B cell (primary cell): ENCODE results near the gene DHRS4. TPM values are rescaled to one million over a fixed set of nuclear protein-coding genes. Genes with fewer than 3 reads are reported as not detected.

Source experiments
- ATAC-seq: fragments of 200-7000 bp; cut with Tn5 transposase; one replicate; pipeline ENCODE4 v1.10.0; 2021; ENCODE audit warnings: low read depth, mild to moderate bottlenecking, moderate number of reproducible peaks, moderate library complexity
- CTCF ChIA-PET: fragments of 350-600 bp; sonication (Branson Sonifier 250); formaldehyde crosslinking; loops from one replicate; lab custom pipeline; 2021; ENCODE audit warnings: antibody characterized with exemption, inconsistent platforms; lab: Charles Lee
- POLR2A ChIA-PET: fragments of 350-600 bp; sonication (Branson Sonifier 250); formaldehyde crosslinking; loops from one replicate; lab custom pipeline; 2021; ENCODE audit warnings: antibody characterized with exemption; lab: Charles Lee
- DNase-seq: peaks from one replicate; pipeline ENCODE4 v3.0.0; 2013
- H2AFZ ChIP-seq: 2 replicates; pipeline ENCODE4 v1.6.1; 2012; ENCODE audit warnings: mild to moderate bottlenecking, low read depth, low read length; ENCODE audit not compliant: insufficient read depth, poor library complexity, severe bottlenecking
- H3K27ac ChIP-seq, 2 donors: 1 replicate in 1 of 2; 2 replicates in 1 of 2; pipeline ENCODE4 v1.5.1; 2012 to 2013; ENCODE audit warnings: low read length in 2 of 2, mild to moderate bottlenecking in 2 of 2, moderate library complexity in 1 of 2
- H3K27me3 ChIP-seq, 4 experiments: fragments of 200-600 bp in 1 of 4; sonication (generic) in 1 of 4; replicated peaks in 1 of 4; 1 replicate in 2 of 4; 2 replicates in 2 of 4; pipeline versions ENCODE4 v1.6.1 to v1.7.0; 2013 to 2016; ENCODE audit warnings: low read length in 3 of 4, mild to moderate bottlenecking in 2 of 4, mixed read lengths in 1 of 4, moderate library complexity in 1 of 4; ENCODE audit not compliant: insufficient read depth in 4 of 4, control insufficient read depth in 3 of 4; ENCODE audit errors: control extremely low read depth in 1 of 4
- H3K36me3 ChIP-seq, 2 experiments: replicated peaks in 1 of 2; 1 replicate in 1 of 2; 2 replicates in 1 of 2; pipeline versions ENCODE4 v1.6.1 to v1.7.1; 2013; ENCODE audit warnings: low read length in 1 of 2; ENCODE audit not compliant: insufficient read depth in 2 of 2, control insufficient read depth in 1 of 2; ENCODE audit errors: control extremely low read depth in 1 of 2, extremely low read depth in 1 of 2
- H3K4me1 ChIP-seq, 2 donors: fragments of 200-600 bp in 1 of 2; sonication (generic) in 1 of 2; 1 replicate in 1 of 2; 2 replicates in 1 of 2; pipeline versions ENCODE4 v1.5.1 to v1.6.1; 2013 to 2017; ENCODE audit warnings: low read length in 2 of 2; ENCODE audit not compliant: control insufficient read depth in 2 of 2, insufficient read depth in 2 of 2
- H3K4me2 ChIP-seq: replicated peaks from 2 replicates; pipeline ENCODE3; 2012; ENCODE audit warnings: mild to moderate bottlenecking, low read depth, low read length; ENCODE audit not compliant: poor library complexity, severe bottlenecking
- H3K4me3 ChIP-seq, 5 experiments: fragments of 200-600 bp in 1 of 5; sonication (generic) in 1 of 5; 1 replicate in 3 of 5; 2 replicates in 2 of 5; pipeline versions ENCODE4 v1.5.1 to v1.7.0; 2011 to 2016; ENCODE audit warnings: low read length in 4 of 5, mild to moderate bottlenecking in 4 of 5, low read depth in 2 of 5, control low read depth in 1 of 5, moderate library complexity in 1 of 5; ENCODE audit not compliant: insufficient read depth in 1 of 5; ENCODE audit errors: control extremely low read depth in 1 of 5, extremely low read depth in 1 of 5
- H3K79me2 ChIP-seq: fragments of 200-600 bp; sonication (generic); one replicate; pipeline ENCODE4 v1.6.0; 2016; ENCODE audit warnings: low read length; ENCODE audit not compliant: control insufficient read depth, insufficient read depth
- H3K9ac ChIP-seq: fragments of 200-600 bp; sonication (generic); 2 replicates; pipeline ENCODE4 v1.6.1; 2017; ENCODE audit warnings: mild to moderate bottlenecking, low read length, moderate library complexity
- H3K9me3 ChIP-seq, 3 donors: one replicate each; pipeline versions ENCODE4 v1.6.1 to v1.7.1; 2013; ENCODE audit warnings: low read length in 2 of 3; ENCODE audit not compliant: control insufficient read depth in 2 of 3, insufficient read depth in 1 of 3; ENCODE audit errors: control extremely low read depth in 1 of 3
- H4K20me1 ChIP-seq: 2 replicates; pipeline ENCODE4 v1.6.0; 2012; ENCODE audit warnings: mild to moderate bottlenecking, low read length; ENCODE audit not compliant: insufficient read depth, control insufficient read depth, poor library complexity, severe bottlenecking
- H3K27ac Mint-ChIP-seq: one replicate; pipeline ENCODE4 v1.8.0; 2021; ENCODE audit warnings: mixed read lengths
- H3K27me3 Mint-ChIP-seq: one replicate; pipeline ENCODE4 v1.8.0; 2021; ENCODE audit warnings: mixed read lengths
- H3K4me1 Mint-ChIP-seq: one replicate; pipeline ENCODE4 v1.8.0; 2021; ENCODE audit warnings: mixed read lengths
- H3K4me3 Mint-ChIP-seq: one replicate; pipeline ENCODE4 v1.8.0; 2021; ENCODE audit warnings: mixed read lengths
- H3K9me3 Mint-ChIP-seq: one replicate; pipeline ENCODE4 v1.8.0; 2022; ENCODE audit warnings: mixed read lengths; ENCODE audit not compliant: insufficient read depth
- EZH2 ChIP-seq: IDR thresholded peaks from 2 replicates; pipeline ENCODE4 v1.6.1; 2012; ENCODE audit warnings: borderline replicate concordance, low read depth, mild to moderate bottlenecking, moderate library complexity, low read length; ENCODE audit not compliant: insufficient read depth, poor library complexity, severe bottlenecking
- WGBS: methylation state at CpG from one replicate; pipeline ENCODE4 v1.1.5; 2013; ENCODE audit warnings: missing lambda C conversion rate; ENCODE audit not compliant: insufficient coverage; 5-methylcytosine and 5-hydroxymethylcytosine counted together
- intact Hi-C: fragments of 100-400 bp; cut with micrococcal nuclease; formaldehyde crosslinking; loops from one replicate; pipeline ENCODE4 v1.10.0; 2022
- polyA plus RNA-seq: library from polyadenylated mRNA; depleted of rRNA; stranded (reverse); fragments of >200 nt; gene quantifications from 2 replicates; pipeline ENCODE4 v1.2.3, GENCODE V29; 2012
- total RNA-seq, 2 donors: library from RNA; stranded (reverse); fragments of 120-200 nt in 1 of 2; gene quantifications; 1 replicate in 1 of 2; 2 replicates in 1 of 2; pipeline versions ENCODE4 v1.2.3 to v1.2.4, GENCODE V29; 2013 to 2022
- TF ChIP-seq, protein P1 (sequence below): fragments of 200-600 bp; IDR thresholded peaks from one replicate; pipeline ENCODE4 v1.8.0; 2022; ENCODE audit warnings: antibody characterized with exemption, mild to moderate bottlenecking

The DHRS4 gene
- total and polyA plus RNA-seq, 2 donors (not counting 1 experiment from before 2014, with no cell fraction given): 15.6 to 16.2 TPM

DNA sequence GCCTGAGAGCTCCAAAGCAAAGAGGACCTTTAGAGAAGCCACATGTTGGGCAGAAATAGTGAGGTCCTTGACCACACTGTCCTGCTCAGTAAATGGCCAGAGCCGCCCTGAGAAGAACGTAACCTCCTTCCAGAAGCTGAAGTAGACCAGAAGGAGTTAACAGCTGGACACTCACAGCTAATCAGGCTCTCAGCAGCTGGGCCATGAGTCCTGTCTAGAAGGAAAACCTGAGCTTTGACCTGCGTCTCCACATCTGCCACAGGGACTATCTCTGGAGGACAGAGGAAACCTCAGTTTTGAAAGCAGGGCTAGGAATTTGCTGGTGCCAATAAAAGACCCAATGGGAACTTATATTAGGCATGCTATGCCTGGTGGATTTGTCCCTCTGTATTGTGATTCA is 12.3 kb upstream of the DHRS4 start:
- no peak for DNase-seq
- whole genome bisulfite sequencing: 67% methylated on average over 3 of the region's 3 CpGs
- ChIA-PET CTCF (interaction anchor here (1.5 kb wide), 1 partner anchor 12 kb away, joined by 3 read pairs; no protein-coding TSS in a partner anchor), POLR2A (no interaction called here)
- H3K27me3 Mint-ChIP-seq: no peaks in the 10 kb centered on the region
- no peak overlapping the region for H3K4me3 Mint-ChIP-seq
- no peak overlapping the region for H3K4me2 ChIP-seq
- H3K4me3 ChIP-seq: no peak overlapping the region
- no peak overlapping the region for H3K9ac ChIP-seq
- H3K36me3 ChIP-seq: peaks cover 0 to 8% of the 10 kb centered on the region in 2 experiments
- H3K27ac ChIP-seq: no peak overlapping the region
- no peaks in the 10 kb centered on the region for H3K27me3 ChIP-seq
- no peak for TF ChIP-seq EZH2
- TF ChIP-seq, protein P1, sequence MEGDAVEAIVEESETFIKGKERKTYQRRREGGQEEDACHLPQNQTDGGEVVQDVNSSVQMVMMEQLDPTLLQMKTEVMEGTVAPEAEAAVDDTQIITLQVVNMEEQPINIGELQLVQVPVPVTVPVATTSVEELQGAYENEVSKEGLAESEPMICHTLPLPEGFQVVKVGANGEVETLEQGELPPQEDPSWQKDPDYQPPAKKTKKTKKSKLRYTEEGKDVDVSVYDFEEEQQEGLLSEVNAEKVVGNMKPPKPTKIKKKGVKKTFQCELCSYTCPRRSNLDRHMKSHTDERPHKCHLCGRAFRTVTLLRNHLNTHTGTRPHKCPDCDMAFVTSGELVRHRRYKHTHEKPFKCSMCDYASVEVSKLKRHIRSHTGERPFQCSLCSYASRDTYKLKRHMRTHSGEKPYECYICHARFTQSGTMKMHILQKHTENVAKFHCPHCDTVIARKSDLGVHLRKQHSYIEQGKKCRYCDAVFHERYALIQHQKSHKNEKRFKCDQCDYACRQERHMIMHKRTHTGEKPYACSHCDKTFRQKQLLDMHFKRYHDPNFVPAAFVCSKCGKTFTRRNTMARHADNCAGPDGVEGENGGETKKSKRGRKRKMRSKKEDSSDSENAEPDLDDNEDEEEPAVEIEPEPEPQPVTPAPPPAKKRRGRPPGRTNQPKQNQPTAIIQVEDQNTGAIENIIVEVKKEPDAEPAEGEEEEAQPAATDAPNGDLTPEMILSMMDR: no peak
- no peaks in the 10 kb centered on the region for H3K79me2 ChIP-seq
- H3K4me1 ChIP-seq: no peaks in the 10 kb centered on the region
- H3K4me1 Mint-ChIP-seq: peaks cover 11% of the 10 kb centered on the region
- no peaks in the 10 kb centered on the region for H4K20me1 ChIP-seq
- no peaks in the 10 kb centered on the region for H3K9me3 Mint-ChIP-seq
- intact Hi-C loops: no loop called here
- H3K9me3 ChIP-seq: no peaks in the 10 kb centered on the region
- no peak overlapping the region for H3K27ac Mint-ChIP-seq
- H2AFZ ChIP-seq: no peak overlapping the region
- no peak for ATAC-seq

DNA sequence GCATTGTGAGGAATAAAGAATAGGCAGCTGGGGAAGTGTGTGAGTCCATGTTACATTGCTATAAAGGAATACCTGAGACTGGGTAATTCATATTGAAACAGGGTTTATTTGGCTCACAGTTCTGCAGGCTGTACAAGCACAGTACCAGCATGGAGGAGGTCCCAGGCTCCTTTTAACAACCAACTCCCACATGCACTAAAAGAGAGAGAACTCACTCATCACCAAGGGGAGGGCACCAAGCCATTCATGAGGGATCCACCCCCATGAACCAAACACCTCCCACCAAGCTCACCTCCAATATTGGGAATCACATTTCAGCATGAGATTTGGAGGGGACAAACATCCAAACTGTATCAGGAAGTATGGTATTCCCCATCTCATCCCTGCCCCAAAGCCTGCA is 11.9 kb upstream of the DHRS4 start:
- peaks cover 0 to 8% of the 10 kb centered on the region in 2 experiments for H3K36me3 ChIP-seq
- Mint-ChIP-seq H3K4me3 (no peak overlapping the region), H3K4me1 (peaks cover 15% of the 10 kb centered on the region), H3K27me3 (no peaks in the 10 kb centered on the region), H3K9me3 (no peaks in the 10 kb centered on the region), H3K27ac (no peak overlapping the region)
- POLR2A ChIA-PET: no interaction called here
- no peaks in the 10 kb centered on the region for H3K4me1 ChIP-seq
- intact Hi-C loops: no loop called here
- CTCF ChIA-PET: interaction anchor here (1.5 kb wide), 1 partner anchor 11 kb away, joined by 3 read pairs; no protein-coding TSS in a partner anchor
- H4K20me1 ChIP-seq: no peaks in the 10 kb centered on the region
- no peak overlapping the region for H3K4me3 ChIP-seq
- no peak overlapping the region for H3K27ac ChIP-seq
- H3K27me3 ChIP-seq: no peaks in the 10 kb centered on the region
- no peak overlapping the region for H2AFZ ChIP-seq
- H3K9me3 ChIP-seq: no peaks in the 10 kb centered on the region
- ATAC-seq: no peak
- no peak for DNase-seq
- no peak overlapping the region for H3K9ac ChIP-seq
- H3K4me2 ChIP-seq: no peak overlapping the region
- no peak for TF ChIP-seq EZH2
- TF ChIP-seq, protein P1: no peak
- H3K79me2 ChIP-seq: peaks cover 4% of the 10 kb centered on the region
